Dermis blood vessel endothelial cell (primary cell): ENCODE data around the gene RNF13. TPM values are rescaled to one million over a fixed set of nuclear protein-coding genes. Genes with fewer than 3 reads are reported as not detected.
"Not testable (repeated sequence)": the region's sequence is repeated elsewhere in the genome, so short reads cannot be mapped to it uniquely, and the experiment has no call there.

Source experiments
- DNase-seq: peaks from one replicate; pipeline ENCODE4 v3.0.0; 2010
- total RNA-seq: library from RNA; depleted of rRNA; stranded (reverse); fragments of >200 nt; gene quantifications from 2 replicates; pipeline ENCODE4 v1.2.3, GENCODE V29; 2014

RNF13 gene
- total RNA-seq, 1 donor from 2014 or later = 75.7 TPM

GRCh38 chr3:149959443-149959842, 146.4 kb downstream of the RNF13 start:
- no peak for DNase-seq

GRCh38 chr3:149963485-149963884, 150.5 kb downstream of the RNF13 start:
- DNase-seq = no peak

GRCh38 chr3:149964291-149964690, 151.3 kb downstream of the RNF13 start:
- DNase-seq = no peak

- no peak for DNase-seq
Observed at GRCh38 chr3:149965278-149965677, 152.3 kb downstream of the RNF13 start.

- peak; percentile 68 for DNase-seq
Observed at GRCh38 chr3:149967086-149967685, 154.2 kb downstream of the RNF13 start.

- no peak for DNase-seq
Observed at GRCh38 chr3:149968216-149968615, 155.2 kb downstream of the RNF13 start.

- peak; percentile 53 for DNase-seq
Observed at GRCh38 chr3:149969110-149969939, 156.3 kb downstream of the RNF13 start.

- peak; percentile 87 for DNase-seq
Observed at GRCh38 chr3:149969940-149970715, 157.1 kb downstream of the RNF13 start.

- DNase-seq = peak; percentile 61
Observed at GRCh38 chr3:149970716-149971402, 157.8 kb downstream of the RNF13 start, which contains the start of gene PFN2. TSS of gene PFN2 (minus strand) at chr3:149970895. CDS start at chr3:149970856, 39 bp downstream.

GRCh38 chr3:149971403-149972075, 158.5 kb downstream of the RNF13 start:
- peak; percentile 56 for DNase-seq

GRCh38 chr3:149975919-149976318, 162.9 kb downstream of the RNF13 start:
- DNase-seq = no peak

GRCh38 chr3:149977386-149977785, 164.4 kb downstream of the RNF13 start:
- DNase-seq = no peak

- not testable (repeated sequence) for DNase-seq
Observed at GRCh38 chr3:149981979-149982378, 169.0 kb downstream of the RNF13 start.

- DNase-seq = not testable (repeated sequence)
Observed at GRCh38 chr3:149983053-149983452, 170.0 kb downstream of the RNF13 start.

- no peak for DNase-seq
Observed at GRCh38 chr3:149983628-149984027, 170.6 kb downstream of the RNF13 start.

GRCh38 chr3:149989307-149989706, 176.3 kb downstream of the RNF13 start:
- DNase-seq = no peak

- no peak for DNase-seq
Observed at GRCh38 chr3:149990423-149990948, 177.5 kb downstream of the RNF13 start.

GRCh38 chr3:149992416-149993058, 179.5 kb downstream of the RNF13 start:
- no peak for DNase-seq

- no peak for DNase-seq
Observed at GRCh38 chr3:149998946-149999345, 185.9 kb downstream of the RNF13 start.

GRCh38 chr3:149999421-149999820, 186.4 kb downstream of the RNF13 start:
- DNase-seq = no peak

- DNase-seq = no peak
Observed at GRCh38 chr3:150000641-150001040, 187.6 kb downstream of the RNF13 start.
